Stimulated activated CD8-positive, alpha-beta memory T cell treated with anti-CD3 and anti-CD28 coated beads, Interleukin-7, amount 100 ng/mL, for 48 hours (primary cell): ENCODE measurements around the gene RAB11FIP3.
"Not testable (repeated sequence)": the region's sequence is repeated elsewhere in the genome, so short reads cannot be mapped to it uniquely, and the experiment has no call there.

ENCODE experiments used
- DNase-seq, 2 donors: peaks; one replicate each; pipeline ENCODE4 v3.0.0-alpha.2; 2020; ENCODE audit warnings: low read depth in 1 of 2; ENCODE audit errors: extremely low read depth in 1 of 2

Gene RAB11FIP3

GRCh38 chr16:460787-461186 is 35.3 kb downstream of the RAB11FIP3 start:
- DNase-seq: no peak

GRCh38 chr16:463071-463470 is 37.6 kb downstream of the RAB11FIP3 start:
- DNase-seq: no peak

DNA sequence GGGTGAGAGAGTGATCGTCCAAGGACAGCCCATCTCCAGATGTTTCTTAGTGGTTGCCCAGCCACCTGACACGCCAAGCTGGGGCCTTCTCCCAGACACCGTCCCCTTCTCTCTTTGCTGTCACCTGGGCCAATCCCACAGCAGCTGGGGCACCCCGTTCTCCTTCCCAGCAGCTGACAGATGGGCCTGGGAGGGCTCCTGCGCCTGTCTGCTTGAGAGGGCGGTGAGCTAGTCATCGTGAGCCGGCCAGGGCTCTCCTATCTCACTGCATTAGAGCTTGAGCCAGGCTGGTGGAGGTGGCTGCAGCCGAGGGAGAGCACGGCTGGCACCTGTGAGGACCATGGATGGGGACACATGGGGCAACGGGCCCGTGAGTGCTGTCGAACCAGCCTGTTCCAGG is 41.2 kb downstream of the RAB11FIP3 start:
- DNase-seq: no peak

DNA sequence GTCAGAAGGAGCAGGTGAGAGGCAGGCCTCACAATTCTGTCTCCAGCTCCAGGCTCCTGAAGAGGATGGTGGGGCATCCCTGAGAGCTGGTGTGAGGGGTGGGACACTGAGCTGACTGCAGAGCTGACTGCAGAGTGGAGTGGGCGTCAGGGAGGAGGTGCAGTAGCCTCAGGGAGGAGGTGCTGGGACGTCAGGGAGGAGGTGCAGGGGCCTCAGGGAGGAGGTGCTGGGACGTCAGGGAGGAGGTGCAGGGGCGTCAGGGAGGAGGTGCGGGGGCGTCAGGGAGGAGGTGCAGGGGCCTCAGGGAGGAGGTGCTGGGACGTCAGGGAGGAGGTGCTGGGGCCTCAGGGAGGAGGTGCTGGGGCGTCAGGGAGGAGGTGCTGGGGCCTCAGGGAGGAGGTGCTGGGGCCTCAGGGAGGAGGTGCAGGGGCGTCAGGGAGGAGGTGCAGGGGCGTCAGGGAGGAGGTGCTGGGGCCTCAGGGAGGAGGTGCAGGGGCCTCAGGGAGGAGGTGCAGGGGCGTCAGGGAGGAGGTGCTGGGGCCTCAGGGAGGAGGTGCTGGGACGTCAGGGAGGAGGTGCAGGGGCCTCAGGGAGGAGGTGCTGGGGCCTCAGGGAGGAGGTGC is 41.9 kb downstream of the RAB11FIP3 start:
- DNase-seq: not testable (repeated sequence)

GRCh38 chr16:468068-468821 is 42.8 kb downstream of the RAB11FIP3 start:
- DNase-seq: no peak

DNA sequence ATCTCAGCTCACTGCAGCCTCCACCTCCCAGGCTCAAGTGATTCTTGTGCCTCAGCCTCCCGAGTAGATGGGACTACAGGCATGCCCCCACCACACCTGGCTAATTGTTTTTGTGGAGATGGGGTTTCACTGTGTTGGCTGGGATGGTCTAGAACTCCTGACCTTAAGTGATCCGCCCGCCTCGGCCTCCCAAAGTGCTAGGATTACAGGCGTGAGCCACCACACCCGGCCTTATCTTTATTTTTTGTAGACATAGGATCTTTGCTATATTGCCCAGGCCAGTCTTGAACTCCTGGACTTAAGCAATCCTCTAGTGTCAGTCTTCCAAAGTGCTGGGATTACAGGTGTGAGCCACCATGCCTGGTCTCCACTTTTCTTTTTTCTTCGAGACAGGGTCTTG is 44.0 kb downstream of the RAB11FIP3 start:
- DNase-seq: not testable (repeated sequence)

DNA sequence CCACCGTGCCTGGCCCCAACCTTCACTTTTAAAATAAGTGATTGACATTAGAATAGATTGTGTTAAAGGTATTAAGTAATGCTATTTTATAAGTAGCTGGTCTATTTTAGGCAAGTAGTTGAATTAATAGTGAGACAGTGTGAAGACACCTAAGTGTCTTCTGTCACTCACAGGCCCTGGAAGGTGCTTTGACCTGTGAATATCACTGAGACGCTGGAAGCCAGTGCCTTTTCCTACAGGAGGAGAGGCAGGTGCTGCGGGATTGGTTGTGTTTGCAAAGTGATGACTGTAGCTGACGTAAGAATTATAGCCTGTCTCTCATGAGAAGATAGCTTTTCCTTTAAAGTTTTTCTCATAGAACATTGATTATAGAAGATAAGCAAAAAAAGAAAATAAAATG is 45.0 kb downstream of the RAB11FIP3 start:
- no peak for DNase-seq

DNA sequence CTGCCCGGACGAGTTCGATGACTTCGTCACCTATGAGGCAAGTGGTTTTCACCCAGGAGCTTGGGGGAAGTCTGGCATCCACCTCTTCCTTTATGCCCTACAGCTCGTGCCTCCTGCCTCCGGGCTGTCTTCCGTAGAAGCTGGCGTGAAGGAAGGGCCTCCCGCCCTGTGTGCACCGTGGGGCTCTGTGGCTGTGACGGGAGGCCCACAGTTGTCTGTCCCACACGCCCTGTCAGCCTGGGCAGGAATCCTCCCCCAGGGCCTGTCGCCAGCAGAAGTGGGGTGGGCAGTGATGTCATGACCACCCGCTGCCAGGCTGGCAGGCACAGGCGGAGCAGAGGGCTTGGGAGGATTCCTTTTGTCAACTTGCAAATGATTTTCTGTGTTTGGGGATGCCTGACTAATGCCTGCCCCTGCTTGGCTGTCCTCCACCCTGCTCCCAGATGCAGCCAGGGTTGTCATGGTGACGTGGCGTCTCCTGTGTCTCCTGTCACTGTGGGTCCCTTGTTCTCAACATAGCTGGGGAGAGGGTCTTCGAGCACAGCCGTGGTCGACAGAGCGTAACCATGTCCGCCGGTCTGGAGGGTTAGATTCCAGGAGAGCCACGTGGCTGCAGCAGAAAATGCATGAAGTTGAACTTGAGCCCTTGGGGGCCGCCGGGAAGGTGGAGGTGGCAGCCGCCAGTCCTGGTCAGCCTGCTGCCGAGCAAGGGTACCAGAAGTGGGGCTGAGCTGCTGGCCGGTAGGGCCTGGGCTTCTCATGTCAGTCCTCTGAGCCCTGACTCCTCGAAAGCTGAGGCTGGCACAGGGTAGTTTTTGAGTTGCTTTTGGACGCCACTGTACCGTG is 46.1 kb downstream of the RAB11FIP3 start:
- no peak for DNase-seq

DNA sequence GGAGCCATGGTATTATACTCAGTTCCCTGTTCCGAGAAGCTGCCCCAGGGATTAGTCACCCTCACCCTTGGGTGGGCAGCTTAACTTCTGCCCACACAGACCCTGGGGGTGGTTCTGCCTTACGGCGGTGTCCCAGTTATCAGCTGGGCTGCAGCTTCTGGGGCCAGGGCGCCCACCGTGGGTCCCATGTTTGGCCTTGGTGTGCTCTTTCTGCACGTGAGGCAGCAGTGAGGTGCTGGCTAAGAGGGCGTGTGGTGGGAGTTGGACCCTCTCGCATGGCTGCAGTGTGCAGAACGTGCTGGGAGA is 46.7 kb downstream of the RAB11FIP3 start:
- DNase-seq: no peak

DNA sequence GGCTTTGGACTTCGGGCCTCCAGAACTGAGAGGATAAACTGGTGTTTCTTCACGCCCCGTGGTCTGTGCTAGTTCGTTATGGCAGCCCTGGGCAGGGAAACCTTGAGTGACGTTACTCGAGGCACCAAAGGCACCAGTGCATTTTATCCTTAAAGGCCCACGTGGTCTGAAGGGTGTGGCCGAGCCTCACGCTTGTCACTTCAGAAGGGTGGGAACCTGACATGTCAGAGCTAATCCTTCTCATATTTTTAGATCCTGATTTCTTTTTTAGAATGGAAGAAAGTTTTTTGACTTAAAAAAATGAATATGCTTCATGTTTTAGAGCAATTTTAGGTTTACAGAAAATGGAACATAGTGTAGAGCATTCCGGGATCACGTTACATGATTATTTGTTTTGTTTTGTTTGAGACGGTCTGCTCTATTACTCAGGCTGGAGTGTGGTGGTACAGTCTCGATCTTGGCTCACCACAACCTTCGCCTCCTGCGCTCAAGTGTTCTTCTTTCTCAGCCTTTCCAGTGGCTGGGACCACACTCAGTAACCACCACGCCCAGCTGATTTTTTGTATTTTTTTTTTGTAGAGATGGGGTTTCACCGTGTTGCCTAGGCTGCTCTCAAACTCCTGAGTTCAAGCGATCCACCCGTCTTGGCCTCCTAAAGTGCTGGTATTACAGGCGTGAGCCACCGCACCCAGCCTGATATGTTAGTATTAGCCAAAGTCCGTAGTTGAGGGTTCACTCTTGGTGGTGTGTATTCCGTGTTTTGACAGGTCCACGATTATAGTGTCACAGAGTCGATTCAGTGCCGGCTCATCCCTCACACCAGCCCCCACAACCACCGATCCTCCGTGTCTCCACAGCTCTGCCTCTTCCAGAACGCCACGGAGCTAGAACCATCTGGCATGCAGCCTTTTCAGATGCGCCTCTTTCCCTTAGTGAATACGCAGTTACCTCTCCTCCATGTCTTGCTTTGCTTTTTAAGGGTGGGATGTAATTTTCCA is 47.9 kb downstream of the RAB11FIP3 start:
- no peak for DNase-seq

- DNase-seq: no peak
Measured at GRCh38 chr16:474420-475122, 49.1 kb downstream of the RAB11FIP3 start.

DNA sequence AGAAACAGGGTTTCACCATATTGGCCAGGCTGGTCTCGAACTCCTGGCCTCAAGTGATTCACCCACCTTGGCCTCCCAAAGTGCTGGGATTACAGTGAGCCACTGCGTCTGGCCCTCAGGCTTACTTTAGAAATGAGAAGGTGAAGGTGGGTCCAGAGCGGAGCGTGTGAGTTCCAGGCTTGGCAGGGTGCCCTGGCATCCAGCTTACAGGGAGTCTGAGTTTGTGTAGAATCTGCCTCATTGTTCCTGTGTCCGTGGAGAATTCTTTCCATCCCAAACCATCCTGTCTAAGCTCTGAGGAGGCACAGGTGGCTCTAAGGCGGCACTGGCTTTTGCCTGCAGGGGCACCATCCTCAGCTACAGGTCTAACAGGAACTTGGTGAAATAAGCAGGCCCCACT is 50.6 kb downstream of the RAB11FIP3 start:
- no peak for DNase-seq

DNA sequence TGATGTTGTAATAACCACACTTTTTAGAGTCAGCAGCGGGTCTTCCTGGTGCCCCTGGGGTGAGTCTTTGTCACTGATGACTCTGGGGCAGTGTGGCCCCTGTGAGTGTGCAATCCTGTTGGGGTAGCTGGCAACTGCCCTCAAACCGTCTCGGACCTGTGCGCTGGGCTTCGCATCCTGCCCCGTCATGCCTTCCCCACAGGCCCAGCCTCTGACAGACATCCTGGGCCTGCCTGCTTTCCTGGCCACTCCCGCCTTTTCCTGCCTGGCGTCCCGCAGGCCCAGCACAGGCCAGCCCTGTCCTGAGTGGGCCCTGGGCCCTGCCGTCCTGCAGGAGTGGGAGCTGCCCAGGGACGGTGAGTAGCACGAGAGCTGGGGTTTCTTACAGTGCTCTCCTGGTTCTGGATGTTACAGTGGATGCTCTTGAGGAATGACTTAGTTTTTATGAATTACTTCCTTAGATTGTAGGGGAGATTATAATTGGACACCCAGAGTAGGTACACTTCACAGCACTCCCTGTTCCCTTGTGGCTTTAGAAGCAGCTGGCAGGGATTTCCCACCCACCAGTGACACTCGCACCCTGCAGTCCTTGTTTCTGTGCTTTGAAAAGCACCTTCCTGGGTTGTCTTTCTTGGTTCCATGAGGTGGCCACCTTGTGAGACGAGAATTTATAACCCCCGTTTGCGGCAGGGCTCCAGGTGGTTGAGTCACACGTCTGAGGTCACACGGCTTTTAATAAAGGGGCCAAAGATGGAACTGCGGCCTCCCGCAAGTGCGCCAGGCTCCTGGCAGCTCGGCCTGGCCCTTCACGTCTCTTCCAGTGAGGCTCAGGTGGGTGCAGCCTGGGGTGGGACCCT is 52.1 kb downstream of the RAB11FIP3 start:
- DNase-seq: no peak

GRCh38 chr16:478287-478686 is 52.8 kb downstream of the RAB11FIP3 start:
- DNase-seq: not testable (repeated sequence)

DNA sequence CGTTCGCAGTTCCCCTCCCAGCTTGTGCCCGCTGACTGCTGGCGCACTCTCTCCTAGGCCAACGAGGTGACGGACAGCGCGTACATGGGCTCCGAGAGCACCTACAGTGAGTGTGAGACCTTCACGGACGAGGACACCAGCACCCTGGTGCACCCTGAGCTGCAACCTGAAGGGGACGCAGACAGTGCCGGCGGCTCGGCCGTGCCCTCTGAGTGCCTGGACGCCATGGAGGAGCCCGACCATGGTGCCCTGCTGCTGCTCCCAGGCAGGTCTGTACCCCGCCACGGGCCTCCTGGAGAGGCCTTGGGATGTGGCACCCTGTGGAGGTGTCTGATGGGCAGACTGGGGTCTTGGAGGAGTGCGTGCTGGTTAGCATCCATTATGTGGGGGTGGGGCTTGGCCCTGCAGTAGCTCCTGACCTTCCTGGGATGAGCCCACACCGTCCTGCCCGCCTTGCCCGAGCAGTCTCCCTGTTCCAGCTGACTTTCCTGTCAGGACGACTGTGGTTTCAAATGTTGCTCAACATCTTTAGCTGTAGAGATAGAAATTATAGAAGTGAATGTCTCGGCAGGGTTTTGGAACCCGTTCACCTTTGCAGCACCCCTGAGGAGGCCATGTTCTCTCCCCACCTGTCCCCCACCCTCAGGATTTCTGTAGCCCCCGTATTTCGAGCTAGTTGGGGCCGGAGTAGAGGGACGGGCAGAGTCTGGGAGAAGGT is 57.2 kb downstream of the RAB11FIP3 start:
- DNase-seq: no peak

- no peak for DNase-seq
Measured at GRCh38 chr16:483341-484075, 58.1 kb downstream of the RAB11FIP3 start.

- DNase-seq: no peak
Measured at GRCh38 chr16:489606-490005, 64.2 kb downstream of the RAB11FIP3 start.

GRCh38 chr16:490768-491167 is 65.3 kb downstream of the RAB11FIP3 start:
- DNase-seq: no peak
